Heart left ventricle (tissue), 16 donors: ENCODE data around the gene EYS. TPM values are rescaled to one million over a fixed set of nuclear protein-coding genes. Genes with fewer than 3 reads are reported as not detected.

ENCODE experiments used
- ATAC-seq, 4 donors: fragments of 200-7000 bp; cut with Tn5 transposase; one replicate each; pipeline ENCODE4 v1.9.1; 2020 to 2022; ENCODE audit warnings: moderate library complexity in 4 of 4, mild to moderate bottlenecking in 3 of 4, moderate number of reproducible peaks in 1 of 4
- DNase-seq, 5 donors: peaks; one replicate each; pipeline ENCODE4 v3.0.0-alpha.2; 2020
- H3K27ac ChIP-seq, 12 donors: fragments of 200-600 bp; sonication (generic) in 4 of 12; one replicate each; pipeline versions ENCODE4 v1.5.0 to v1.8.0; 2016 to 2022; ENCODE audit warnings: mild to moderate bottlenecking in 2 of 12
- H3K27me3 ChIP-seq, 9 donors: fragments of 200-600 bp; sonication (generic) in 2 of 9; one replicate each; pipeline versions ENCODE4 v1.5.1 to v1.8.0; 2016 to 2022; ENCODE audit warnings: mild to moderate bottlenecking in 3 of 9
- H3K36me3 ChIP-seq, 9 donors: fragments of 200-600 bp; sonication (generic) in 2 of 9; one replicate each; pipeline versions ENCODE4 v1.5.0 to v1.8.0; 2018 to 2022; ENCODE audit warnings: mild to moderate bottlenecking in 2 of 9
- H3K4me1 ChIP-seq, 12 donors: fragments of 200-600 bp; sonication (generic) in 4 of 12; one replicate each; pipeline versions ENCODE4 v1.5.0 to v1.8.0; 2016 to 2022; ENCODE audit warnings: mild to moderate bottlenecking in 3 of 12
- H3K4me3 ChIP-seq, 12 donors: fragments of 200-600 bp; sonication (generic) in 4 of 12; one replicate each; pipeline versions ENCODE4 v1.5.0 to v1.8.0; 2017 to 2022; ENCODE audit warnings: mild to moderate bottlenecking in 9 of 12, moderate library complexity in 4 of 12
- H3K9me3 ChIP-seq, 12 donors: fragments of 200-600 bp; sonication (generic) in 4 of 12; one replicate each; pipeline versions ENCODE4 v1.5.0 to v1.8.0; 2016 to 2022; ENCODE audit warnings: mild to moderate bottlenecking in 1 of 12
- POLR2A ChIP-seq, 2 donors: fragments of 450-650 bp; IDR thresholded peaks; one replicate each; pipeline ENCODE4 v1.6.1; 2017; ENCODE audit warnings: antibody characterized with exemption in 2 of 2, mild to moderate bottlenecking in 2 of 2, moderate library complexity in 2 of 2
- WGBS, 4 donors: extraction: QIAGEN DNeasy Blood & Tissue Kit in 2 of 4; methylation state at CpG; one replicate each; pipeline versions ENCODE4 v1.1.5 to v1.1.7; 2013 to 2018; 5-methylcytosine and 5-hydroxymethylcytosine counted together
- intact Hi-C, 10 donors: fragments of 100-400 bp; cut with DNase I; formaldehyde crosslinking; loops; one replicate each; pipeline versions ENCODE4 v1.11.1 to v1.14.2; 2022
- polyA plus RNA-seq, 2 donors: library from polyadenylated mRNA; stranded (reverse); fragments of 200-250 nt; gene quantifications; one replicate each; pipeline ENCODE4 v1.2.3, GENCODE V29; 2013
- total RNA-seq, 9 donors: library from RNA; depleted of rRNA in 2 of 9; stranded (reverse); fragments of >200 nt in 2 of 9; fragmentation: NEBNext Ultra II Directional in 3 of 9; extraction: Animal tissue kit (Norgen Biotek cat#: 25700) in 3 of 9; gene quantifications; one replicate each; pipeline versions ENCODE4 v1.1.0 to v1.2.4, GENCODE V29; 2016 to 2023
- TF ChIP-seq, protein P1 (sequence below), 12 donors: fragments of 200-600 bp; sonication (generic) in 4 of 12; IDR thresholded peaks; one replicate each; pipeline versions ENCODE4 v1.5.0 to v1.8.0; 2018 to 2022; ENCODE audit warnings: antibody characterized with exemption in 12 of 12, mild to moderate bottlenecking in 5 of 12
- donor health status: ischemic (EF 13 %, LVEDD 7.1; RV severe dilation, severe dysfunction).
- donor health status: healthy with polysubstance abuse.
- donor health status: DM: no; HTN: yes; CAD: no.
- donor health status: DM: no; HTN: no; CAD: no.
- donor health status: ischemic (EF 25% LVEDD 6.9; RV normal size, moderate dysfunction).
- donor health status: ischemic (EF 25% LVEDD 5.7; RV mildly dilated, moderate dysfunction).
- donor health status: healthy.
- donor health status: DM: yes; HTN: yes; CAD: no.
- donor health status: ischemic (EF 35%, LVEDD 5.7; RV mildly dilated, moderate dysfunction).
- donor health status: nonischemic (EF 11% LVEDD 7.7; RV severe dilation, severe dysfunction).
- donor health status: DM: yes; HTN: yes; CAD: no.
- donor health status: PGD.
- donor health status: ischemic (EF 29% LVEDD 5.4; RV normal size, mild dysfunction).
- donor health status: nonischemic (EF 23%, LVEDD 6.1; RV moderate dilation, normal function).

Gene EYS
- total and polyA plus RNA-seq, 11 donors = 0.07 to 0.27 (median 0.08) TPM; not detected in 8

- no peak for TF ChIP-seq POLR2A (IDR thresholded peaks at IDR 0.05)
- TF ChIP-seq, protein P1, sequence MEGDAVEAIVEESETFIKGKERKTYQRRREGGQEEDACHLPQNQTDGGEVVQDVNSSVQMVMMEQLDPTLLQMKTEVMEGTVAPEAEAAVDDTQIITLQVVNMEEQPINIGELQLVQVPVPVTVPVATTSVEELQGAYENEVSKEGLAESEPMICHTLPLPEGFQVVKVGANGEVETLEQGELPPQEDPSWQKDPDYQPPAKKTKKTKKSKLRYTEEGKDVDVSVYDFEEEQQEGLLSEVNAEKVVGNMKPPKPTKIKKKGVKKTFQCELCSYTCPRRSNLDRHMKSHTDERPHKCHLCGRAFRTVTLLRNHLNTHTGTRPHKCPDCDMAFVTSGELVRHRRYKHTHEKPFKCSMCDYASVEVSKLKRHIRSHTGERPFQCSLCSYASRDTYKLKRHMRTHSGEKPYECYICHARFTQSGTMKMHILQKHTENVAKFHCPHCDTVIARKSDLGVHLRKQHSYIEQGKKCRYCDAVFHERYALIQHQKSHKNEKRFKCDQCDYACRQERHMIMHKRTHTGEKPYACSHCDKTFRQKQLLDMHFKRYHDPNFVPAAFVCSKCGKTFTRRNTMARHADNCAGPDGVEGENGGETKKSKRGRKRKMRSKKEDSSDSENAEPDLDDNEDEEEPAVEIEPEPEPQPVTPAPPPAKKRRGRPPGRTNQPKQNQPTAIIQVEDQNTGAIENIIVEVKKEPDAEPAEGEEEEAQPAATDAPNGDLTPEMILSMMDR (IDR thresholded peaks at IDR 0.05) = no peak
- no peak for ATAC-seq
- 91 to 97% (median 92%) methylated on average over 1 of the region's 1 CpG for WGBS, 4 donors
These were observed 1041.9 kb downstream of the EYS start for GRCh38 chr6:64665137-64665536.

GRCh38 chr6:64664480-64664879 is 1042.5 kb downstream of the EYS start:
- no peaks in the 10 kb centered on the region for H3K4me1 ChIP-seq
- DNase-seq = no peak
- 68 to 82% (median 77%) methylated on average over 2 of the region's 2 CpGs for WGBS, 4 donors
- intact Hi-C loops = no loop called here
- no peaks in the 10 kb centered on the region for H3K9me3 ChIP-seq
- H3K36me3 ChIP-seq = no peaks in the 10 kb centered on the region
- peak in 1 of 4 donors; percentile 39 for ATAC-seq
- no peak overlapping the region for H3K4me3 ChIP-seq
- H3K27me3 ChIP-seq = no peaks in the 10 kb centered on the region
- TF ChIP-seq, protein P1 (IDR thresholded peaks at IDR 0.05) = no peak
- no peak for TF ChIP-seq POLR2A (IDR thresholded peaks at IDR 0.05)
- no peak overlapping the region for H3K27ac ChIP-seq

More at GRCh38 chr6:64665137-64665536, 1041.9 kb downstream of the EYS start:
- H3K27ac ChIP-seq = no peak overlapping the region
- no peak overlapping the region for H3K4me3 ChIP-seq
- no peak for DNase-seq
- intact Hi-C loops = no loop called here
- no peaks in the 10 kb centered on the region for H3K36me3 ChIP-seq
- no peaks in the 10 kb centered on the region for H3K27me3 ChIP-seq
- H3K4me1 ChIP-seq = no peaks in the 10 kb centered on the region
- H3K9me3 ChIP-seq = no peaks in the 10 kb centered on the region

- Histone ChIP-seq H3K4me1 (no peaks in the 10 kb centered on the region), H3K27me3 (no peaks in the 10 kb centered on the region), H3K9me3 (peaks cover 0 to 3% (median 0%) of the 10 kb centered on the region in 12 donors), H3K27ac (no peak overlapping the region), H3K4me3 (no peak overlapping the region), H3K36me3 (no peaks in the 10 kb centered on the region)
- 21 to 60% (median 30%) methylated on average over 1 of the region's 1 CpG for WGBS, 4 donors
- ATAC-seq (no peak), DNase-seq (no peak)
- TF ChIP-seq POLR2A (IDR thresholded peaks at IDR 0.05) = no peak
- TF ChIP-seq, protein P1 (IDR thresholded peaks at IDR 0.05) = no peak
- intact Hi-C loops = no loop called here
These were observed 1063.0 kb downstream of the EYS start for GRCh38 chr6:64644024-64644423.

GRCh38 chr6:64630901-64631300 is 1076.1 kb downstream of the EYS start:
- H3K27ac ChIP-seq = no peak overlapping the region
- H3K4me1 ChIP-seq = no peaks in the 10 kb centered on the region
- no peaks in the 10 kb centered on the region for H3K27me3 ChIP-seq
- intact Hi-C loops = no loop called here
- no peak overlapping the region for H3K4me3 ChIP-seq
- H3K36me3 ChIP-seq = no peaks in the 10 kb centered on the region
- WGBS, 4 donors = 73 to 80% (median 75%) methylated on average over 2 of the region's 2 CpGs
- TF ChIP-seq, protein P1 (IDR thresholded peaks at IDR 0.05) = no peak
- no peak for TF ChIP-seq POLR2A (IDR thresholded peaks at IDR 0.05)
- H3K9me3 ChIP-seq = peaks cover 0 to 2% (median 0%) of the 10 kb centered on the region in 12 donors
- ATAC-seq = no peak
- no peak for DNase-seq
